HL-60 (cell line): ENCODE data around the gene NALCN.
"Not testable (repeated sequence)": the region's sequence is repeated elsewhere in the genome, so short reads cannot be mapped to it uniquely, and the experiment has no call there.

Experiments used
- DNase-seq, 2 experiments: peaks; one replicate each; pipeline ENCODE4 v3.0.0-alpha.2; 2010 to 2020; ENCODE audit warnings: low read depth in 1 of 2, low spot score in 1 of 2
- H3K27ac ChIP-seq: fragments of 250-450 bp; sonication (Bioruptor Pico); replicated peaks from 2 replicates; pipeline ENCODE4 v1.5.1; 2020; ENCODE audit warnings: mild to moderate bottlenecking, moderate library complexity
- H3K27me3 ChIP-seq: fragments of 250-450 bp; sonication (Bioruptor Pico); 2 replicates; pipeline ENCODE4 v1.5.1; 2021; ENCODE audit warnings: mild to moderate bottlenecking, moderate library complexity; ENCODE audit not compliant: insufficient read depth, poor library complexity, severe bottlenecking
- H3K4me3 ChIP-seq: replicated peaks from 2 replicates; pipeline ENCODE4 v1.5.1; 2011; ENCODE audit warnings: mild to moderate bottlenecking, control low read depth, low read length; ENCODE audit not compliant: insufficient read depth
- GABPA ChIP-seq: IDR thresholded peaks from 2 replicates; pipeline ENCODE4 v1.6.1; 2012; ENCODE audit warnings: low read depth
- POLR2AphosphoS5 ChIP-seq: IDR thresholded peaks from 2 replicates; pipeline ENCODE4 v1.6.1; 2012; ENCODE audit warnings: low read depth
- SPI1 ChIP-seq: IDR thresholded peaks from 2 replicates; pipeline ENCODE4 v1.6.1; 2012; ENCODE audit warnings: low read depth, mild to moderate bottlenecking, borderline replicate concordance
- TF ChIP-seq, protein P1 (sequence below): IDR thresholded peaks from one replicate; pipeline ENCODE4 v1.5.1; 2011; ENCODE audit warnings: low read length, control low read depth, inconsistent platforms; ENCODE audit not compliant: insufficient read depth
- TF ChIP-seq, protein P2 (sequence below): IDR thresholded peaks from 2 replicates; pipeline ENCODE4 v1.6.1; 2012; ENCODE audit warnings: low read depth; ENCODE audit not compliant: insufficient replicate concordance

The NALCN gene

GRCh38 chr13:101323601-101324000, 92.7 kb downstream of the NALCN start:
- DNase-seq: no peak
- H3K27me3 ChIP-seq: no peaks in the 10 kb centered on the region

GRCh38 chr13:101317986-101318523, 98.3 kb downstream of the NALCN start:
- Histone ChIP-seq H3K4me3 (no peak overlapping the region), H3K27me3 (no peaks in the 10 kb centered on the region), H3K27ac (no peak overlapping the region)
- no peak for TF ChIP-seq GABPA
- no peak for DNase-seq

More at GRCh38 chr13:101323601-101324000, 92.7 kb downstream of the NALCN start:
- TF ChIP-seq GABPA (no peak), POLR2AphosphoS5 (no peak), SPI1 (no peak)
- TF ChIP-seq, protein P1, sequence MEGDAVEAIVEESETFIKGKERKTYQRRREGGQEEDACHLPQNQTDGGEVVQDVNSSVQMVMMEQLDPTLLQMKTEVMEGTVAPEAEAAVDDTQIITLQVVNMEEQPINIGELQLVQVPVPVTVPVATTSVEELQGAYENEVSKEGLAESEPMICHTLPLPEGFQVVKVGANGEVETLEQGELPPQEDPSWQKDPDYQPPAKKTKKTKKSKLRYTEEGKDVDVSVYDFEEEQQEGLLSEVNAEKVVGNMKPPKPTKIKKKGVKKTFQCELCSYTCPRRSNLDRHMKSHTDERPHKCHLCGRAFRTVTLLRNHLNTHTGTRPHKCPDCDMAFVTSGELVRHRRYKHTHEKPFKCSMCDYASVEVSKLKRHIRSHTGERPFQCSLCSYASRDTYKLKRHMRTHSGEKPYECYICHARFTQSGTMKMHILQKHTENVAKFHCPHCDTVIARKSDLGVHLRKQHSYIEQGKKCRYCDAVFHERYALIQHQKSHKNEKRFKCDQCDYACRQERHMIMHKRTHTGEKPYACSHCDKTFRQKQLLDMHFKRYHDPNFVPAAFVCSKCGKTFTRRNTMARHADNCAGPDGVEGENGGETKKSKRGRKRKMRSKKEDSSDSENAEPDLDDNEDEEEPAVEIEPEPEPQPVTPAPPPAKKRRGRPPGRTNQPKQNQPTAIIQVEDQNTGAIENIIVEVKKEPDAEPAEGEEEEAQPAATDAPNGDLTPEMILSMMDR: no peak
- TF ChIP-seq, protein P2, sequence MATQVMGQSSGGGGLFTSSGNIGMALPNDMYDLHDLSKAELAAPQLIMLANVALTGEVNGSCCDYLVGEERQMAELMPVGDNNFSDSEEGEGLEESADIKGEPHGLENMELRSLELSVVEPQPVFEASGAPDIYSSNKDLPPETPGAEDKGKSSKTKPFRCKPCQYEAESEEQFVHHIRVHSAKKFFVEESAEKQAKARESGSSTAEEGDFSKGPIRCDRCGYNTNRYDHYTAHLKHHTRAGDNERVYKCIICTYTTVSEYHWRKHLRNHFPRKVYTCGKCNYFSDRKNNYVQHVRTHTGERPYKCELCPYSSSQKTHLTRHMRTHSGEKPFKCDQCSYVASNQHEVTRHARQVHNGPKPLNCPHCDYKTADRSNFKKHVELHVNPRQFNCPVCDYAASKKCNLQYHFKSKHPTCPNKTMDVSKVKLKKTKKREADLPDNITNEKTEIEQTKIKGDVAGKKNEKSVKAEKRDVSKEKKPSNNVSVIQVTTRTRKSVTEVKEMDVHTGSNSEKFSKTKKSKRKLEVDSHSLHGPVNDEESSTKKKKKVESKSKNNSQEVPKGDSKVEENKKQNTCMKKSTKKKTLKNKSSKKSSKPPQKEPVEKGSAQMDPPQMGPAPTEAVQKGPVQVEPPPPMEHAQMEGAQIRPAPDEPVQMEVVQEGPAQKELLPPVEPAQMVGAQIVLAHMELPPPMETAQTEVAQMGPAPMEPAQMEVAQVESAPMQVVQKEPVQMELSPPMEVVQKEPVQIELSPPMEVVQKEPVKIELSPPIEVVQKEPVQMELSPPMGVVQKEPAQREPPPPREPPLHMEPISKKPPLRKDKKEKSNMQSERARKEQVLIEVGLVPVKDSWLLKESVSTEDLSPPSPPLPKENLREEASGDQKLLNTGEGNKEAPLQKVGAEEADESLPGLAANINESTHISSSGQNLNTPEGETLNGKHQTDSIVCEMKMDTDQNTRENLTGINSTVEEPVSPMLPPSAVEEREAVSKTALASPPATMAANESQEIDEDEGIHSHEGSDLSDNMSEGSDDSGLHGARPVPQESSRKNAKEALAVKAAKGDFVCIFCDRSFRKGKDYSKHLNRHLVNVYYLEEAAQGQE: no peak
- Histone ChIP-seq H3K4me3 (no peak overlapping the region), H3K27ac (no peak overlapping the region)

GRCh38 chr13:101313479-101313878, 102.8 kb downstream of the NALCN start:
- H3K27me3 ChIP-seq, H3K4me3 ChIP-seq, H3K27ac ChIP-seq, DNase-seq: not testable (repeated sequence)

DNA sequence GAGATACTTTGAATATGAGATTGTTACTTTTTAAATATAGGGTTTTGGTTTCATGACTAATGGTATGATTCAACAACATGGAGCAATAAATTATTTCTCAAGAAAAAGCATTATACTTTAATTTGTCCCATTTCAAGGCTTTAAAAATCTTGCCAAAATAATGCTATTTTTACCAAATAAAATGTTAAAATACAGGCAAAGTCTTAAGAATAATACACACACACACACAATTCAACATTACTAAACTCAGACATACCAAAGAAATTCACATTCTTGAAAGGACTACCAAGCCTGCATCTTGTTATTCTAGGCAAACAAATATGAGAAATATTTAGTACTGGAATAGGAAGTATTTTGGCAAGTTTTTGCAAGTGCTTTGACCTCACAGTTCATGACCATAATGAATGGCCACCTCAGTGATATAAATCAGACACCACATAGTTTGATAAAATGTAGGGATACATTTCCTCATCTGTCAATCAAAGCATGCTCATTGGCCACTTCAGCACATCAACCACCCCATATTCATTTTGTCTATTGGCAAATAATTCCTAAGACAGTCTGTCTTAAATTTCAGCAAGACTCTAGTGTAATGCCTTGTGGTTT, 107.2 kb downstream of the NALCN start:
- TF ChIP-seq SPI1 (no peak), POLR2AphosphoS5 (no peak), GABPA (no peak)
- TF ChIP-seq, protein P1: no peak
- TF ChIP-seq, protein P2: no peak
- Histone ChIP-seq H3K27me3 (no peaks in the 10 kb centered on the region), H3K27ac (no peak overlapping the region), H3K4me3 (no peak overlapping the region)
- no peak for DNase-seq
